ENCODE data around the gene KCNN1. TPM values are rescaled to one million over a fixed set of nuclear protein-coding genes. Genes with fewer than 3 reads are reported as not detected.
A peak's percentile ranks its signal among the peaks of the same experiment; 100 is the strongest.
"Not testable (repeated sequence)": the region's sequence is repeated elsewhere in the genome, so short reads cannot be mapped to it uniquely, and the experiment has no call there.

KCNN1 gene
- polyA plus RNA-seq, 2 donors = 0.02 TPM

GRCh38 chr19:17998827-17999150 is 31.9 kb downstream of the KCNN1 start:
- Histone ChIP-seq H3K4me3 (ENCODE audit: low read depth in 1 of 2, low read length in 2 of 2) (no peak overlapping the region), H3K27me3 (ENCODE audit: control insufficient read depth in 1 of 2, insufficient read depth in 2 of 2, low read length in 2 of 2) (no peaks in the 10 kb centered on the region), H3K36me3 (ENCODE audit: control insufficient read depth in 2 of 2, insufficient read depth in 2 of 2, low read length in 1 of 2) (no peaks in the 10 kb centered on the region), H3K9me3 (ENCODE audit: control insufficient read depth in 2 of 2, insufficient read depth in 1 of 2, low read depth in 1 of 2, low read length in 1 of 2) (no peaks in the 10 kb centered on the region), H3K4me1 (ENCODE audit: control insufficient read depth in 2 of 2, insufficient read depth in 2 of 2, low read length in 1 of 2) (peaks cover 0 to 7% of the 10 kb centered on the region in 2 donors), H3K27ac (ENCODE audit: low read depth in 2 of 2, low read length in 1 of 2) (peak overlapping the region in 1 of 2 donors; percentile 29)
- WGBS, 2 donors = 77 to 84% methylated on average over 5 of the region's 5 CpGs

- H3K27me3 ChIP-seq (ENCODE audit: control insufficient read depth in 1 of 2, insufficient read depth in 2 of 2, low read length in 2 of 2) = no peaks in the 10 kb centered on the region
- H3K36me3 ChIP-seq (ENCODE audit: control insufficient read depth in 2 of 2, insufficient read depth in 2 of 2, low read length in 1 of 2) = no peaks in the 10 kb centered on the region
- H3K27ac ChIP-seq (ENCODE audit: low read depth in 2 of 2, low read length in 1 of 2) = peak overlapping the region; percentile 81 to 86
- no peak overlapping the region for H3K4me3 ChIP-seq (ENCODE audit: low read depth in 1 of 2, low read length in 2 of 2)
- 72 to 83% methylated on average over 21 of the region's 21 CpGs for WGBS, 2 donors
- H3K9me3 ChIP-seq (ENCODE audit: control insufficient read depth in 2 of 2, insufficient read depth in 1 of 2, low read depth in 1 of 2, low read length in 1 of 2) = no peaks in the 10 kb centered on the region
- H3K4me1 ChIP-seq (ENCODE audit: control insufficient read depth in 2 of 2, insufficient read depth in 2 of 2, low read length in 1 of 2) = peaks cover 0 to 7% of the 10 kb centered on the region in 2 donors
Observed at GRCh38 chr19:17999684-18000479, 33.0 kb downstream of the KCNN1 start.

- Histone ChIP-seq H3K4me1 (ENCODE audit: control insufficient read depth in 2 of 2, insufficient read depth in 2 of 2, low read length in 1 of 2) (peaks cover 0 to 7% of the 10 kb centered on the region in 2 donors), H3K36me3 (ENCODE audit: control insufficient read depth in 2 of 2, insufficient read depth in 2 of 2, low read length in 1 of 2) (no peaks in the 10 kb centered on the region), H3K27me3 (ENCODE audit: control insufficient read depth in 1 of 2, insufficient read depth in 2 of 2, low read length in 2 of 2) (no peaks in the 10 kb centered on the region), H3K27ac (ENCODE audit: low read depth in 2 of 2, low read length in 1 of 2) (peak overlapping the region; percentile 81 to 86), H3K9me3 (ENCODE audit: control insufficient read depth in 2 of 2, insufficient read depth in 1 of 2, low read depth in 1 of 2, low read length in 1 of 2) (no peaks in the 10 kb centered on the region), H3K4me3 (ENCODE audit: low read depth in 1 of 2, low read length in 2 of 2) (peak overlapping the region in 1 of 2 donors; percentile 64)
- WGBS, 2 donors = 15 to 16% methylated on average over 17 of the region's 17 CpGs
Observed at GRCh38 chr19:18000480-18000914, 33.6 kb downstream of the KCNN1 start.

GRCh38 chr19:18000915-18001776 is 34.2 kb downstream of the KCNN1 start:
- whole genome bisulfite sequencing, 2 donors = 0% methylated on average over 77 to 105 of the region's 105 CpGs
- no peaks in the 10 kb centered on the region for H3K27me3 ChIP-seq (ENCODE audit: control insufficient read depth in 1 of 2, insufficient read depth in 2 of 2, low read length in 2 of 2)

GRCh38 chr19:18001777-18002345 is 35.0 kb downstream of the KCNN1 start:
- no peaks in the 10 kb centered on the region for H3K27me3 ChIP-seq (ENCODE audit: control insufficient read depth in 1 of 2, insufficient read depth in 2 of 2, low read length in 2 of 2)
- H3K9me3 ChIP-seq (ENCODE audit: control insufficient read depth in 2 of 2, insufficient read depth in 1 of 2, low read depth in 1 of 2, low read length in 1 of 2) = no peaks in the 10 kb centered on the region
- H3K27ac ChIP-seq (ENCODE audit: low read depth in 2 of 2, low read length in 1 of 2) = peak overlapping the region; percentile 75 to 86
- no peaks in the 10 kb centered on the region for H3K36me3 ChIP-seq (ENCODE audit: control insufficient read depth in 2 of 2, insufficient read depth in 2 of 2, low read length in 1 of 2)
- peak overlapping the region; percentile 64 to 72 for H3K4me3 ChIP-seq (ENCODE audit: low read depth in 1 of 2, low read length in 2 of 2)
- WGBS, 2 donors = 32 to 33% methylated on average over 15 of the region's 15 CpGs
- peaks cover 0 to 7% of the 10 kb centered on the region in 2 donors for H3K4me1 ChIP-seq (ENCODE audit: control insufficient read depth in 2 of 2, insufficient read depth in 2 of 2, low read length in 1 of 2)

More at GRCh38 chr19:18000915-18001776, 34.2 kb downstream of the KCNN1 start:
- peak overlapping the region; percentile 64 to 72 for H3K4me3 ChIP-seq (ENCODE audit: low read depth in 1 of 2, low read length in 2 of 2)
- no peaks in the 10 kb centered on the region for H3K9me3 ChIP-seq (ENCODE audit: control insufficient read depth in 2 of 2, insufficient read depth in 1 of 2, low read depth in 1 of 2, low read length in 1 of 2)
- peaks cover 0 to 7% of the 10 kb centered on the region in 2 donors for H3K4me1 ChIP-seq (ENCODE audit: control insufficient read depth in 2 of 2, insufficient read depth in 2 of 2, low read length in 1 of 2)
- no peaks in the 10 kb centered on the region for H3K36me3 ChIP-seq (ENCODE audit: control insufficient read depth in 2 of 2, insufficient read depth in 2 of 2, low read length in 1 of 2)
- H3K27ac ChIP-seq (ENCODE audit: low read depth in 2 of 2, low read length in 1 of 2) = peak overlapping the region; percentile 75 to 86

GRCh38 chr19:18002347-18002850 is 35.5 kb downstream of the KCNN1 start:
- no peaks in the 10 kb centered on the region for H3K27me3 ChIP-seq (ENCODE audit: control insufficient read depth in 1 of 2, insufficient read depth in 2 of 2, low read length in 2 of 2)
- H3K4me3 ChIP-seq (ENCODE audit: low read depth in 1 of 2, low read length in 2 of 2) = peak overlapping the region; percentile 64 to 72
- H3K27ac ChIP-seq (ENCODE audit: low read depth in 2 of 2, low read length in 1 of 2) = peak overlapping the region in 1 of 2 donors; percentile 75
- peaks cover 0 to 7% of the 10 kb centered on the region in 2 donors for H3K4me1 ChIP-seq (ENCODE audit: control insufficient read depth in 2 of 2, insufficient read depth in 2 of 2, low read length in 1 of 2)
- no peaks in the 10 kb centered on the region for H3K9me3 ChIP-seq (ENCODE audit: control insufficient read depth in 2 of 2, insufficient read depth in 1 of 2, low read depth in 1 of 2, low read length in 1 of 2)
- WGBS, 2 donors = 78 to 80% methylated on average over 26 to 27 of the region's 27 CpGs
- H3K36me3 ChIP-seq (ENCODE audit: control insufficient read depth in 2 of 2, insufficient read depth in 2 of 2, low read length in 1 of 2) = no peaks in the 10 kb centered on the region

- not testable (repeated sequence) for H3K9me3 ChIP-seq (ENCODE audit: control insufficient read depth in 2 of 2, insufficient read depth in 1 of 2, low read depth in 1 of 2, low read length in 1 of 2); H3K27ac ChIP-seq (ENCODE audit: low read depth in 2 of 2, low read length in 1 of 2); H3K27me3 ChIP-seq (ENCODE audit: control insufficient read depth in 1 of 2, insufficient read depth in 2 of 2, low read length in 2 of 2); H3K4me3 ChIP-seq (ENCODE audit: low read depth in 1 of 2, low read length in 2 of 2)
- peaks cover 11 to 17% of the 10 kb centered on the region in 2 donors for H3K4me1 ChIP-seq (ENCODE audit: control insufficient read depth in 2 of 2, insufficient read depth in 2 of 2, low read length in 1 of 2)
- peaks cover 7 to 21% of the 10 kb centered on the region in 2 donors for H3K36me3 ChIP-seq (ENCODE audit: control insufficient read depth in 2 of 2, insufficient read depth in 2 of 2, low read length in 1 of 2)
- 96 to 97% methylated on average over 16 to 35 of the region's 35 CpGs for WGBS, 2 donors
Observed at GRCh38 chr19:18005750-18006149, 38.8 kb downstream of the KCNN1 start.

GRCh38 chr19:18007044-18007916 is 40.4 kb downstream of the KCNN1 start:
- peak overlapping the region; percentile 92 to 96 for H3K27ac ChIP-seq (ENCODE audit: low read depth in 2 of 2, low read length in 1 of 2)
- no peaks in the 10 kb centered on the region for H3K9me3 ChIP-seq (ENCODE audit: control insufficient read depth in 2 of 2, insufficient read depth in 1 of 2, low read depth in 1 of 2, low read length in 1 of 2)
- H3K4me1 ChIP-seq (ENCODE audit: control insufficient read depth in 2 of 2, insufficient read depth in 2 of 2, low read length in 1 of 2) = peaks cover 7 to 17% of the 10 kb centered on the region in 2 donors
- no peaks in the 10 kb centered on the region for H3K27me3 ChIP-seq (ENCODE audit: control insufficient read depth in 1 of 2, insufficient read depth in 2 of 2, low read length in 2 of 2)
- peak overlapping the region; percentile 49 to 57 for H3K4me3 ChIP-seq (ENCODE audit: low read depth in 1 of 2, low read length in 2 of 2)
- peaks cover 7 to 21% of the 10 kb centered on the region in 2 donors for H3K36me3 ChIP-seq (ENCODE audit: control insufficient read depth in 2 of 2, insufficient read depth in 2 of 2, low read length in 1 of 2)
- 1 to 3% methylated on average over 46 of the region's 46 CpGs for WGBS, 2 donors
